ENCODE results near the gene C17orf67.
"Not testable (repeated sequence)": the region's sequence is repeated elsewhere in the genome, so short reads cannot be mapped to it uniquely, and the experiment has no call there.

C17orf67 gene

DNA sequence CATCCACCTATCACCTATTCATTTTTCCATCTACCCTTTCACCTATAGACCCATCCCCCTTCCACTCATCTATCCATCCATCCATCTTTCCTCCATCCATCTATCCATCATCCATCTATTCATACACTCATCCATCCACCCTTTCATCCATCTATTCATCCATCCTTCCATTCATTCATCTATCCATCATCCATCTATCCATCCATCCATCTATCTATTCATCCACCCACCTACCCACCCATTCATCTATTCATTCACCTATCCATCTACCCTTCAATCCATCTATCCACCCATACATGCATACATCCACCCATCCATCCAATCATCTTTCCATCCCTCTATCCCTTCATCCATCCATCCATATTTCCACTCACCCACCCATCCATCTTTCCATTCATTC, 63.3 kb downstream of the C17orf67 start:
- DNase-seq = no peak

DNA sequence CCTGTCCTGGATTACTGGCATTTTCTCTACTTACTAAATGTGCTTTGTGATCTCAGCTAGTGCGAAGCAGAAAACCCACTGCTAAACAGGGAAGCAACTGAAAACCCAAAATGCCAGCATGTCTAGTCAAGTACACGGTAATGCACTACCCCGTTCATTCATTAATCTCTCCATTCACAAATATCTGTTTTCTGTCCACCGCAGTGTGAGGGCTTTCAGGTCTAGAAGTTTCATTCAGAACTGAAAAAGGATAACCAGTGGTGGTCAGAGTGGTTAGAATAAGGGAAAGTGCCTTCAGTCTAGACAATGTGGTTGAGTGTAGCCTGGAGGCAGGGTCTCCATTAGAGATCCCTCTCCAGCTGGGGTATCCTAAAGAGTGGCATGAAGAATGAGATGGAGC, 68.3 kb downstream of the C17orf67 start:
- no peak for DNase-seq

DNA sequence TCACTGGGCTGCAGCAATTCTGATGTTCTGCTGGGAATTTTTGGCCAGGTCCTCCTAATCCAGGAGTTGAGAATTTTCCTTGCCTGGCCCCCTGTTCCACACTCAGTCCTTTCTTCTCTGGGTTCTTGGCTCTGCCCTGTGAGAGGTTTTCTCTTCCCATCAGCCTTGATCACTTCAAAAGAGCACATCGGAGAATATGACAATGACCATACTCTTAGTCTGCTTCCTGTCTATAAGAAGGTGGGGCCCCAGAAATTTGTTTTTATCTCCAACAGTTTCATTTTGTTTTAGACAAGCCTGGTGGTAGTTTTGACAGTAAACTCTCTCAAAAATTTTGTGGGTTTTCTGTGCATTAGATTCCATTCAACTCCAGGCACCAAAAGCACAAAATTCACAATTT, 70.7 kb downstream of the C17orf67 start:
- DNase-seq = no peak

DNA sequence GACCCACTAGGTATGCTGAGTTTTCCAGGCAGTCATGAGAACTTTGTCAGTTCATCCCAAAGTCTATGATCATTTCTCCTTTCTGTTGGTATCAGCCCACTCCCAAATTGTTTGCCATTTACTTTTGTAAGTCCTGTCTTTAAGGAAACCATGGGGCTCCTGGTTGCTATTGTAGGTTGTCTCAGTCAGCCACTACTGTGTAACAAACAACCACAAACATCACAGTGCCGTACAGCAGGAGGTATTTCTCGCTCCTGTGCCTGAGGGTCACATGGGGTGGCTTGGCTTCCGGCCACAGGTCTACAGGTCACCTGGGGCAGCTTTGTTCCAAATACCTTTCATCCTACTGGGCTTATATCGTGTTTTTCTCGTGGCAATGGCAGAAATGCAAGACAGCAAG, 71.6 kb downstream of the C17orf67 start:
- DNase-seq = no peak

DNA sequence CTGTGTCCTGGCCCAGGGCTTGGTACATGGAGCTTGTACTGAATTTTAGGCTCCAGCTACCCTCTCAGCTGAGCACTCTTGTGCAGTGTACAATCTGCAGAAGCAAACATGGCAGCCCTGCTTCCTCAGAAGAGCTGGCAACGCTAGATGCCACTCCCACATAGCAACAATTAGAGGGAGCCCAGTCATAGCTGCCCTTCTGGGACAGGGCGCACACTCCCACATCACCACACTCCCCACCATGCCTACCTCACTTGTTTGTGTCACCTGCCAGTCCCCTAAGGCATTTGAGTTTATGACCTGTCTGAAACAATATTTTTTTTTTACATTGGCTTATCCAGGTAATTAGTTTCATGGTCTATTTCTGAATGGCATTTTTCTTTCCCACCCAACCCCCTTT, 72.3 kb downstream of the C17orf67 start:
- no peak for DNase-seq

DNA sequence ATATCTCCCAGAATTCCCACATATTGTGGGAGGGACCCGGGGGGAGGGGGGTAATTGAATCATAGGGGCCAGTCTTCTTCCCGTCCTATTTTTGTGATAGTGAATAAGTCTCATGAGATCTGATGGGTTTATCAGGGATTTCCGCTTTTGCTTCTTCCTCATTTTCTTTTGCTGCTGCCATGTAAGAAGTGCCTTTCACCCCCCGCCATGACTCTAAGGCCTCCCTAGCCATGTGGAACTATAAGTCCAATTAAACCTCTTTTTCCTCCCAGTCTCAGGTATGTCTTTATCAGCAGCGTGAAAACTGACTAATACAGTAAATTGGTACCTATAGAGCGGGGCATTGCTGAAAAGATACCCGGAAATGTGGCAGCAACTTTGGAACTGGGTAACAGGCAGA, 76.1 kb downstream of the C17orf67 start:
- not testable (repeated sequence) for DNase-seq

DNA sequence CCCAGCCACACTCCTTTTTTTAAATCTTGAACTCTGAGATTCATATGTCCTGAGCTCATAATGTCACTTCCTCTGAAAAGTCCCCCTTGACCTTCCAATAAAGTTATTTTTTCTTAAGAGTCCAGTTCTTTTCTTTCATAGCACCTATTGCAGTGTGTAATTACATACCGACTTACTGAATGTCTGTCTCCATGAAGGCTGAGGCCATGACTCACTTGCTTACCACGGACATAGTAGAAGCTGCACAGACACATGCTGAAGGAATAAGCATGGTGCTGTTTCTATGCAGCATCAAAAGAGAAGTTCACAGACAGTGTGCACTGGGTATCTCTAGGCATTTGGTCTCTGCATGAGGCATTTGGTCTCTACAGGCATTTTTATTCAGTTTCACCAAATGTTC, 77.2 kb downstream of the C17orf67 start:
- no peak for DNase-seq

DNA sequence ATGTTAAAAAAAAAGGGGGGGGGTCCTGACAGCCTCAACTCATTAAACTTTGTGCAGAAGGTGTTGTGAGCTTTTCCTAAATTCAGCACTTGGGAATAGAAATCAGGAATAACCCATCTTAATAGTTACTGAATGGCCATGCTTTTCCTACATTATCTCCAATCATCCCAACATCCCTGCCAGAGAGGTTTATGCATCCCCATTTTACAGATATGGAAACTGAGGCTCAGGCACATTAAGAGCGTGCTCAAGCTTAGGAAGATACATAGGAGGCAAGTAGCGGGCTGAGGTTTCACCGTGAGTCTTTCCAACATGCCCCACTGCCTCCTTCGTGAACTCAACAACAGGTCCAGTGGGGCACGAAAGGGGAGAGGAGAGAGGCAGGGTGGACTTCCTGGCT, 78.4 kb downstream of the C17orf67 start:
- DNase-seq = no peak

DNA sequence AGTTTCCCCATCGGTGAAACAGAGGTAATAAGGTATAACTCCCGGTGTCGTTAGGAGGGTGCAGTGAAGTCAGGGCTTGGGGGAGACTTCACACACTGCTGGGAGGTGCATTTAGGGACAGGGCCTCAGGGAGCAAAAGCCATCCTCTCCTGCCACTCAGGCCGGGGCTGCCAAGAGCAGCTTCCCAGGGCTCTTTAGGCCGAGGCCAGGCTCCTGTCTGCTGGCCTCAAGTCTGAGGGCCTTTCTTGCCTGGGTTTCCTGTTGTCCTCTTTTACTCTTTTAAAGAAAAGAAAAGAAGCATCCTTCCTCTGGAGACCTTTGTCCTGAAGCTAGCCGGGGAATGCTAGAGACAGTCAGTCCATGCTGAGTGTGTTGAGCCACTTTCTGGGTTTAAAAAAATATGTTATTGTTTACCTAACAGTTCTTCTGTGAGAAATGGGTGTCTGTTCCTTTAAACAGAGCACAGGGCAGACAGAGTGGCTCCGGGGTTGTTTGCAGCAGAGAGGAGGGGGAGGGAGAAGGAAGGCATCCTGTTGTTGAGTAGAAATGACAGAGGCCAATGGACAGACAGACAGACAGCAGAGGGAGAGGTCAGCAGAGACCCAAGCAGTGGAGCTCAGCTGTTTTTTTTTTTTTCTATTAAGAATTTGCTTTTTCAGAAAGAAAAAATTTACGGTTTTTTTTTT, 79.1 kb downstream of the C17orf67 start:
- DNase-seq = peak; percentile 34

DNA sequence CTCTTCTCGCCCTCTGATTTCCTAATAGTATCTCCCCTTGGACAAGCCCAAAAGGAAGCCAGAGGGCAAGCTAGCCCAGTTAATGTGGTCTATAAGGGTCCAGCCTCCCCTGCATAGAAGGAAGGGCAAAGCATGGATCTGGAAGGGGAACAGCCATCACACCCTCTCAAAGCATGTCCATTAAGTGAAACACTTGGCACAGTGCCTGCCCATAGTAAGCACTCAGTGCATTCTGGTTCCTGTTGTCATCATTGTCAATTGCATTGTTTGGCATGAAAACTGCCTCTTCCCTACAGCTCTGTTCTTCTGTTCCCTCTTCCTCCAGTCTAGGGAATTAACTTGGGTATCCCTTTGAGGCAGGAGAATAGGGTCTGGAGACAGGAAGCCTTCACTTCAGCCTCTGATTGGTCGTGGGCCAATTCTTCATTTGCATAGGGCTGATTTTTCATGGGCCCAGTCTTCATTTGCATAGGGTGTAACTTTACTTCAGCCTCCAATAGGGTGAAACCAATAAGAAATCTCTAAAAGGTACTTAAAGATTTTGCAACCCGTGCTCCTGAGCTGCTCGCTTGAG, 81.4 kb downstream of the C17orf67 start:
- no peak for DNase-seq

DNA sequence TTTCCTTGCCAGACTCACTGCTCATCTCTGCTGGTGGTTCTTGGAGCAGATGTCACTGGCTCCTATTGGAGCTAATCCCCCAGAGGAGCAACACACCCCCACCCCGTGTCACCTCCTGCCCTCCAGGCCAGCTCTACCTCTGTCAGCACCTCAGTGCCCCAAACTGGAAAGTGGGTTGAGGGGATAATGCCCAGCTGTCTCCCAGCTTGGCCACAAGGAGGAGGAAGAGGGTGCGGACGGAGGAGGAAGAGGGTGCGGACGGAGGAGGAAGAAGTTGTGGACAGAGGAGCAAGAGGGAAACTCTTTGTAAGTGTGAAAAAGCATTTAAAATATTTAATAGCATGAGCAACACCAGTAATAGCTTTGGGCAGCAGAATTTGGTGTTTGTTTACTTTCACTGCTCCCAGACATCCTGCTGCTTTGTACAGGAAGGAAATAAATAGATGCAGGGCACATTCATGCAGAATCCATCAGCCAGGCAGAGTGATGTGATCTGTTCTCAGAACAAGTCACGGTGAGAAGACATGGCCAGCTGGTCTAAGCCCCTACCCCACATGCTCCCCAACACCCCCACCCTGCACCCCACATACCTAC, 82.5 kb downstream of the C17orf67 start:
- DNase-seq = no peak

DNA sequence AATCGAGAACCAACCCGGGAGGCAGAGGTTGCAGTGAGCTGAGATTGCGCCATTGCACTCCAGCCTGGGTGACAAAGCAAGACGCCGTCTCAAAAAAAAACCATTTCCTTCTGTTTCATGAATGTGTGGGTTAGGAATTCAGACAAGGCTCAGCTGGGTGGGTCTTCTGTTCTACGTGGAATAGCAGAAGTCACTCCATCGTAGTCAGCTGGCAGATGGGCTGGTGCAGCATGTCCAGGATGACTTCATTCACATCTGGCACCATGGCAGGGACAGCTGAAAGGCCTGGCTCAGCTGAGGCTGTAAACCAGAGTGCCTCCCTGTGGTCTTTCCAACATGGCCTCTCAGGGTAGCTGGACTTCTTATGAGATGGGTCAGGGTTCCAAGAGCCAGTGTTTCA, 89.0 kb downstream of the C17orf67 start:
- no peak for DNase-seq

DNA sequence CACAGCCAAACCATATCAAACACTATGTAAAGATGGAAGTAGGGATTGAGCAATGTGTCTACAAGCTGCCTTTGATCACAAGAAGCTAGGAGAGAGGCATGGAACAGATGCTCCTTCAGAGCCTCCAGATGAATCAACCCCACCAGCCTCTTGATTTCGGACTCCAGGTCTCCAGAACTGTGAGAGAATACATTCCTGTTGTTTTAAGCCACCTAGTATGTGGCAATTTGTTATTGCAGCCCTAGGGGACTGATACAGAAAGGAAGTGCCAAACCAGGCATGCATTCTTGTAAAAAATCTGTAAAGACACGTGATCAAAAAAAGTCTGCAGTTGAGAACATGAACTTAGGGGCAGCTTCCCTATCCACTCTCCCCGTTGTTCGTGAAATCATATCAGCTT, 91.1 kb downstream of the C17orf67 start:
- no peak for DNase-seq

Data from retina (tissue), 1 donor.